ENCODE results near the gene THADA. TPM values are rescaled to one million over a fixed set of nuclear protein-coding genes. Genes with fewer than 3 reads are reported as not detected.
A peak's percentile ranks its signal among the peaks of the same experiment; 100 is the strongest.

THADA gene
- total and polyA plus RNA-seq, 8 donors: 9.4 to 25.1 (median 18.2) TPM

- no peak for ATAC-seq
- no peaks in the 10 kb centered on the region for H3K27me3 ChIP-seq
- no peak for FAIRE-seq
- WGBS, 2 donors: 93 to 95% methylated on average over 2 of the region's 2 CpGs
- H3K9me3 ChIP-seq: no peaks in the 10 kb centered on the region
- no peak for DNase-seq
- no peaks in the 10 kb centered on the region for H3K4me1 ChIP-seq
- TF ChIP-seq CTCF (IDR thresholded peaks at IDR 0.05): no peak
- H3K27ac ChIP-seq: no peak overlapping the region
- H3K36me3 ChIP-seq: no peaks in the 10 kb centered on the region
- no peak overlapping the region for H3K4me3 ChIP-seq
- intact Hi-C loops (cut with DNase I): no loop called here
These were observed 104.7 kb downstream of the THADA start for GRCh38 chr2:43491065-43491639.

GRCh38 chr2:43490252-43490786, 105.5 kb downstream of the THADA start:
- FAIRE-seq (no peak), DNase-seq (no peak), ATAC-seq (no peak)
- WGBS, 2 donors: 91 to 95% methylated on average over 1 of the region's 1 CpG
- no peak for TF ChIP-seq CTCF (IDR thresholded peaks at IDR 0.05)
- H3K4me3 ChIP-seq: no peak overlapping the region
- no peaks in the 10 kb centered on the region for H3K27me3 ChIP-seq
- no peaks in the 10 kb centered on the region for H3K9me3 ChIP-seq
- no peaks in the 10 kb centered on the region for H3K36me3 ChIP-seq
- intact Hi-C loops (cut with DNase I): no loop called here
- no peaks in the 10 kb centered on the region for H3K4me1 ChIP-seq
- no peak overlapping the region for H3K27ac ChIP-seq

GRCh38 chr2:43488737-43489136, 107.1 kb downstream of the THADA start:
- Histone ChIP-seq H3K9me3 (no peaks in the 10 kb centered on the region), H3K36me3 (no peaks in the 10 kb centered on the region), H3K27ac (no peak overlapping the region), H3K4me1 (peaks cover 0 to 5% (median 4%) of the 10 kb centered on the region in 3 donors), H3K27me3 (no peaks in the 10 kb centered on the region), H3K4me3 (no peak overlapping the region)
- no peak for TF ChIP-seq CTCF (IDR thresholded peaks at IDR 0.05)
- no peak for DNase-seq
- ATAC-seq: no peak
- FAIRE-seq: no peak
- WGBS, 2 donors: 71 to 72% methylated on average over 3 of the region's 3 CpGs
- intact Hi-C loops (cut with DNase I): loop anchor here in 1 of 3 donors (10.0 kb wide), 2 partner anchors 254 to 544 kb away; no protein-coding TSS in a partner anchor

GRCh38 chr2:43486603-43487002, 109.2 kb downstream of the THADA start:
- FAIRE-seq: no peak
- peak in 3 of 4 donors; percentile 48 to 77 (median 63) for ATAC-seq
- Histone ChIP-seq H3K4me1 (peaks cover 0 to 18% (median 12%) of the 10 kb centered on the region in 3 donors), H3K9me3 (no peaks in the 10 kb centered on the region), H3K27ac (peak overlapping the region in 1 of 4 donors; percentile 46), H3K27me3 (no peaks in the 10 kb centered on the region), H3K36me3 (no peaks in the 10 kb centered on the region), H3K4me3 (no peak overlapping the region)
- TF ChIP-seq CTCF (IDR thresholded peaks at IDR 0.05): no peak
- no peak for DNase-seq
- intact Hi-C loops (cut with DNase I): loop anchor here in 1 of 3 donors (10.0 kb wide), 2 partner anchors 252 to 542 kb away; no protein-coding TSS in a partner anchor

GRCh38 chr2:43484323-43484930, 111.4 kb downstream of the THADA start:
- no peaks in the 10 kb centered on the region for H3K9me3 ChIP-seq
- FAIRE-seq (peak; percentile 92), ATAC-seq (peak in 3 of 4 donors; percentile 78 to 83 (median 81)), DNase-seq (no peak)
- TF ChIP-seq CTCF (IDR thresholded peaks at IDR 0.05): peak in 3 of 4 donors; percentile 28 to 58 (median 47)
- no peaks in the 10 kb centered on the region for H3K36me3 ChIP-seq
- peaks cover 0 to 18% (median 12%) of the 10 kb centered on the region in 3 donors for H3K4me1 ChIP-seq
- intact Hi-C loops (cut with DNase I): loop anchor here in 1 of 3 donors (10.0 kb wide), 2 partner anchors 250 to 540 kb away; no protein-coding TSS in a partner anchor
- no peaks in the 10 kb centered on the region for H3K27me3 ChIP-seq
- no peak overlapping the region for H3K27ac ChIP-seq
- no peak overlapping the region for H3K4me3 ChIP-seq

All from pancreas (tissue), 10 donors.